HG02884 (cell line): ENCODE measurements around the gene NR3C2.

Experiments
- ATAC-seq: cut with Tn5 transposase; IDR thresholded peaks from one replicate; pipeline ENCODE4 v1.9.1; 2021; ENCODE audit warnings: mild to moderate bottlenecking, moderate library complexity; ENCODE audit not compliant: unreplicated experiment

The NR3C2 gene

GRCh38 chr4:148059617-148060180 is 382.5 kb downstream of the NR3C2 start:
- no peak for ATAC-seq

DNA sequence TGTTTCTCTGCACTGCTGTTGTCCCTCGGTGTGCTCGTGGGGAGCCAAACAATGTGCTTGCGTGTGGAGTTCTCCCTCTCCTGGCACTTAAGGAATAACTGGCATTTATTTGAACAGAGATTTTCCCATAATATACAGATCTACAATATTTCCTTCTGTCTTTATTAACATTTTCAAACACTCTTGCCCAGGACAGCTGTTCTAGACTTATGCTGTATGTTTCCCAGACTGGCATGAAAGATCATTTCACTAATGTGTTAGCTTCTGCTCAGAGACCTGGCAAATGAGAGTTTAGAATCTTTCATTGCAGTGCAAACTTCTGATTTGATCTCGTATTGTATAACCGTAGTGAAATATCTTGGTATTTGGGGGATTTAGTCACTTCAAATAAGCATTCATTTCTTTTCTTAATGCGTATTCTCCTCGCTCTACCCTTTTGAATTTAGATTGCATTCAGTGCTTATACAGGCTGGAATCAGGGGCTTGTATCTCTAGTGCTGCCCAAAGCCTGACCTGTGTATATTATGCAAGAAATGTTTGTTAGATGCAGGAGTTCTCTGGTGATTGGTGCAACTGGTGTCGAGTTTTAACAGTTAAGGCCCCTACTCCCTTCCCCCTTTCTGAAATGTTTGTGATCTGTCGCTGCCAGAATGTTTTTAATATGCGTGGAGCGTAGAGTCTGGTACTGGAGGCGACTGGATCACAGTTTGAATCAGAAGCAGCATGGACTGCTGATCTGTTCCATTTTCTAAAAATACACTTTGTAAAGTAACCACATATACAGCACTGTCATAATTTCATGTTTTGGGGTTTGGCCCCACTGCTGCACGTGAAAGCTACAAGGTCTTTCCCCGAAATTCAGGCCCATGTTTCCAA is 384.0 kb downstream of the NR3C2 start:
- no peak for ATAC-seq

- peak; percentile 21 for ATAC-seq
These were observed 384.7 kb downstream of the NR3C2 start for GRCh38 chr4:148057516-148057915.

- ATAC-seq: peak; percentile 93
These were observed 385.3 kb downstream of the NR3C2 start for GRCh38 chr4:148056879-148057278.

GRCh38 chr4:148055844-148056243 is 386.4 kb downstream of the NR3C2 start:
- no peak for ATAC-seq

DNA sequence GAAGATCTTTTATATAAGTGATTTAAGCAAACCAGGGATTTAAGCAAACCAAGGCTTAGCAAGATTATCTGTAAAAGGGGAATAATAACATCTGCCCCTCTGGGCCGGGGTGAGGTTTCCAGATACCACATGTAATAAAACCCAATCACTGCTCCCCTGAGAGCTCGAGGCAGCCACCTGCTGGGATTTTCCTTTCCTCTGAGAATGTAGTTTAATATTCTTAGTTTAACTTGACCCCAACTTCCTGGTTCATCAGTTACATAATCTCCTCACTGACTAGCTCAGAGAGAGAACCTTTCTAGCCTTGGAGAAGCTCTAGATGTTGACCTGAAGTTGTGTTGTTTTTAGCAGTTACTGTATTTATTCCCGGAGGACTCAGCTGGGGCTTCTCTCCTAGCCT is 387.9 kb downstream of the NR3C2 start:
- no peak for ATAC-seq

DNA sequence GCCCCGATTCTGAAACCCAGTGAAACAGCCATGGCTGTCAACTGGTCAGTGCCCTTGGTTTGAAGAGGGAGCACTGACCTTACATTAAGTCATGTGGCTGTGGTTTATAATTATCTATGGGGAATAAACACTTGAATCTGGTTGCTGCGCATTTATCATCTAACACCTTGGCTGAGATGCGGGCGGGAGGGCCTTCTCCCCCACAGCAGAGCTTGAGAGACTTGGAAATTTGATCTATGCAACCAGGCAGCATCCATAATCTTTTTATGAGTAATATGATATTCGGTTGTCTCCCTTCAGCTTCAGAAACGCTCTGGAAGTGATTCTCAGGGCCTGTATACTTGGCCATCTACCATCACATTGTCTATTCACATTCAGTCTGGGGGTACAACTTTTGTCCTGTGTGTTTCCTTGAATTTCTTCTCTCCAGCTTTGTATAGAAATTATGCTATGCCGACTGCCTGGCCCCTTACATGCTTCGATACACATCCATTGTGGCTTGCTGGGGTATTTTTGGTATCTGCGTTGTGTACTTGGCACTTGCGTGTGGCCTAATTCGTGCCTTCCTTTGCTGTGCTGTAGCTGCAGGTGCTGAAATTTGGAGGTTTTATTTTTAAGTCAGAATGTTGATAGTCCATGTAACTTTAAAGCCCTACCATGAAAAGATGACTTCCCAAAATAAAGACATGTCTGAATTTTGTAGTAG is 388.8 kb downstream of the NR3C2 start:
- no peak for ATAC-seq

DNA sequence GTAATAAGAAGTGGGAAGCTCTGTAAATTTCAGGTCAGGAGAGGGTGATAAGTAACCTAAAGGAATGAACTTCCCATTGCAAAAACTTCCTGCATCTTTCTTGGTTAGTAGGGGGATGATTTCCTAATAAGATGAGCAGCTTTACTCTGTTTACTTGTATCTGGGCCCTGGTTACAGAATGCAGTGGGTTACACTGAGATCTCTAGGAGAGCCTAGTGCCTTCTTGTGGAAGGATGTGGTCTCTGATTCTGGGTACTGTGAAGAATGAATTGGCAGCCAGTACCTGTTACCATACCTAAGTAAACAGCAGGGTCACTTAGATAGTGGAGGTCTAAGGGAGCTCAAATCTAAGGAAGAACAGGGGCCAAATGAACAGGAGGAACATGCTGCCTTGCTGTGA is 389.8 kb downstream of the NR3C2 start:
- ATAC-seq: no peak

DNA sequence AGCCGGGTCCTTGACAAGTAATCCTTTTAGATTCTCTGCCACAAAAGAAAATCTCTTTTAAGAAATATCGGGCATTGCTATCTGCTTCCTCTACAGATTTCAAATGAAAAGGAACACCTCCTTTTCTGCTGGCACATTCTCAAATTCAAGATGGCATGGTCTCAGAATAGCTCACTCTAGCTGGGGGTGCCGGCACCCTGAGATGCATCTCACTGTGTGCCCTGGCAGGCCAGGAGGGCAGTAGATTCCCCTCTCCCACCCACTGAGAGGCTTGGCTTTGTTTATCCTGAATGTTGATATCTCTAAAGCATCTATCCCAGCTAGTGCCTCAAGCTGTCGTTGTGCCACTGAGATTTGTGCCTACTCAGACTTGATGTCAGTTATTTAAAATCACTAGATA is 390.8 kb downstream of the NR3C2 start:
- ATAC-seq: no peak

GRCh38 chr4:148048598-148048997 is 393.6 kb downstream of the NR3C2 start:
- no peak for ATAC-seq

- peak; percentile 93 for ATAC-seq
These were observed 397.3 kb downstream of the NR3C2 start for GRCh38 chr4:148044912-148045352.

GRCh38 chr4:148044089-148044911 is 397.9 kb downstream of the NR3C2 start:
- peak; percentile 6 for ATAC-seq

DNA sequence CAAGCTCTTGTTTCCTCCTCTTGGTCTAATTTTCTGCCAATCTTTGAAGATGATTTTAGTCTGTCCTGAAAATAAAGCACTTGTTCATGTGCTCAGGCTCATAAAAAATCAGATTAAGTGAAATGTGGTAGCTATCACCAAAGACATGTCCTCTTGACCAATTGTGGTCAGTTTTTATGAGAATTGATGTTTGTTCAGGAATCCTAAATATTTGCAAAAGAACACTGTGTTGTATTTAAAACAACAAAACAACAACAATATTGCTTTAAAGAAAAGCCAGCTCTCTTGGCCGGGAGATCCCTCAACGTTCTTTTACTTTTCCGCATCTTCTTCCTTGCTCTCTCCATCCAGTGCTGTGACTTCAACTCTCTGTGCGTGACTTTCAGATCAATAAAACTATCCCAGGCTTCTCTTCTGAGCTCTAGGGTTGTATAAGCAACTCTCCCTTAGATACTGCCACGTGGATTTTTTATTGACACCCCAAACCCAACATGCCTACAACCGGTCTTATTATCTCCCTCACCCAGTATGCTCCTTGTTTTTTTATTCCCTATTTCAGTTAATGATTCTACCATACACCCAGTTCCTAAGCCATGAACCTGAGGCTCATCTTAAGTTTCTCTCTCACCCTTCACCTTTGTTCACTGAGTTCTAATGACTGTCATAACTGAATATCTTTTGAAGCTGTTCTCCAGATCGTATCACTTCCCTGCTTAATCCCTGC is 400.4 kb downstream of the NR3C2 start:
- no peak for ATAC-seq

DNA sequence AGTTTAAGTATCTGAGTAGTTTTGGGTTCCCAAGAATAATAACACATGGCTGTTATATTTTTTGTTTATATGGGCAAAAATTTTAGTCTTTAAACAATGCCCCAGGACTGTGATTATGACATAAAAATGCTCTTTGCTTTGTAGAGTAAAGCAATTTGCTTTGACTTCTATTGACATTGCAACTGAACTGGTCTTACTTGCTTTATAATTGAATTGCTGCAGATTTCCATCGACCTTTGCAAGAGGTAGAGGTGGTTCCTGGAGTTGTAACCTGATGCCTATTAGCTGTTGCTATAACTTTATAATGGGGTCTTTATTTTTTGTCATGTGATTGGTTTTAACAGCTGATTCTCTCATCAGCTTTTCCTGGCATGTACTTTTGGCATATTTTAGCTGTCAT is 407.4 kb downstream of the NR3C2 start:
- no peak for ATAC-seq

DNA sequence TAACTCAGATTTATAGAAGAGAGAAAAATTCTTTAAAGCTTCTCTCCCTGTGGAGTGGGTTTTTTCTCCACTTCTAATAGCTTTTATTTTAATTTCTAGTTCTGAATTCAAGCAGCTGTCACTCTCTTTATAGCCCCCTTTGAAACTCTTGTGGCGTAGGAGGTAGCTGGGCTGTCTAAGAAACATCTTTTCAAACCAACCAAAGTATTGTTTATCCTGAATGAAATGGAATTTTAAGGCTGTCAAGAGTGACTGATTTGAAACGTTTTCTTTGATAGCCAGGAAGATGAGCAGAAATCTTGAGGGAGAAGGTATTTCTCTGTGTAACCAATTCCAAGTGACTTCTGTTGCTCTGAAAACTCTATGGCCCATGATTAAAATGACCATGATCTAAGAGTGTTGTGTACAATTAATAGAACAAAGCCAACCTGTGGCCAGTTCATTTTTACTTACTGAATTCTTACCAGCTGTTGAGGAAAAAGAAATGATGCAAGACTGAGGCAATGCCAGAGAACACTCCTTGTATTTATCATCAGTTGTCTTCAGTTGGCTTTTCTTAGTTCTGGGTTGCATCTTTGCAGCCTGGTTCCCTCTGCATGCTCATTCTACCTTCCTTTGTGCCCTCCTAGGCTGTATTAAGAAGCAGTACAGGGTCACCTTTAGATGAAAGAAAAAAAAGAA is 411.9 kb downstream of the NR3C2 start:
- no peak for ATAC-seq

- no peak for ATAC-seq
These were observed 412.4 kb downstream of the NR3C2 start for GRCh38 chr4:148029781-148030180.
